Cardiac muscle cell (in vitro differentiated cells and primary cell): Measurements from ENCODE around the gene KCNH1. TPM values are rescaled to one million over a fixed set of nuclear protein-coding genes. Genes with fewer than 3 reads are reported as not detected.

ENCODE experiments used
- DNase-seq, 2 donors: peaks; one replicate each; pipeline versions ENCODE4 v3.0.0 to v3.0.0-alpha.2; 2010 to 2017; ENCODE audit warnings: low read depth in 1 of 2, low spot score in 1 of 2
- H3K27ac ChIP-seq: fragments of 200-600 bp; sonication (generic); 2 replicates; pipeline ENCODE4 v1.5.1; 2016
- H3K27me3 ChIP-seq: fragments of 200-600 bp; sonication (generic); 2 replicates; pipeline ENCODE4 v1.6.0; 2016; ENCODE audit warnings: control low read depth
- H3K36me3 ChIP-seq: fragments of 200-600 bp; sonication (generic); 2 replicates; pipeline ENCODE4 v1.5.1; 2016; ENCODE audit warnings: control low read depth
- H3K4me1 ChIP-seq: fragments of 200-600 bp; sonication (generic); 2 replicates; pipeline ENCODE4 v1.8.1; 2017; ENCODE audit warnings: low read depth, mild to moderate bottlenecking, mixed run types
- H3K4me3 ChIP-seq: fragments of 200-600 bp; sonication (generic); 2 replicates; pipeline ENCODE4 v1.5.1; 2016; ENCODE audit warnings: mild to moderate bottlenecking
- H3K9me3 ChIP-seq: fragments of 200-600 bp; sonication (generic); 2 replicates; pipeline ENCODE4 v1.5.1; 2017; ENCODE audit warnings: low read depth, mild to moderate bottlenecking, control low read depth
- CTCF ChIP-seq: IDR thresholded peaks from 2 replicates; pipeline ENCODE4 v1.5.1; 2012; ENCODE audit warnings: low read depth, mild to moderate bottlenecking, low read length
- polyA plus RNA-seq: library from polyadenylated mRNA; unstranded; fragments of >200 nt; fragmentation: Nextera tagmentation; extraction: Ambion mirVana; gene quantifications from 2 replicates; pipeline ENCODE4 v1.2.1, GENCODE V29; 2016
- total RNA-seq: library from RNA; depleted of rRNA; stranded (reverse); fragments of >200 nt; gene quantifications from 2 replicates; pipeline ENCODE4 v1.2.3, GENCODE V29; 2016

KCNH1 gene
- total and polyA plus RNA-seq, 2 experiments from 2014 or later = 0.54 TPM; not detected in 1

- H3K27ac ChIP-seq = no peak overlapping the region
- TF ChIP-seq CTCF = no peak
- no peaks in the 10 kb centered on the region for H3K4me1 ChIP-seq
Measured at GRCh38 chr1:211158866-211159265, 24.9 kb upstream of the KCNH1 start.

GRCh38 chr1:211155040-211155439 lies 21.1 kb upstream of the KCNH1 start:
- no peak for DNase-seq
- no peaks in the 10 kb centered on the region for H3K36me3 ChIP-seq
- H3K9me3 ChIP-seq = no peaks in the 10 kb centered on the region
- no peaks in the 10 kb centered on the region for H3K4me1 ChIP-seq
- no peak overlapping the region for H3K27ac ChIP-seq
- H3K4me3 ChIP-seq = no peak overlapping the region
- no peak for TF ChIP-seq CTCF
- no peaks in the 10 kb centered on the region for H3K27me3 ChIP-seq

More at GRCh38 chr1:211158866-211159265, 24.9 kb upstream of the KCNH1 start:
- Histone ChIP-seq H3K4me3 (no peak overlapping the region), H3K27me3 (no peaks in the 10 kb centered on the region), H3K36me3 (no peaks in the 10 kb centered on the region), H3K9me3 (no peaks in the 10 kb centered on the region)
- DNase-seq = no peak

- no peak for TF ChIP-seq CTCF
- Histone ChIP-seq H3K9me3 (no peaks in the 10 kb centered on the region), H3K27ac (no peak overlapping the region), H3K4me3 (no peak overlapping the region), H3K4me1 (no peaks in the 10 kb centered on the region), H3K27me3 (no peaks in the 10 kb centered on the region), H3K36me3 (no peaks in the 10 kb centered on the region)
- DNase-seq = peak in 1 of 2 donors; percentile 15
Measured at GRCh38 chr1:211153932-211154331, 20.0 kb upstream of the KCNH1 start.

GRCh38 chr1:211148366-211148765 lies 14.4 kb upstream of the KCNH1 start:
- Histone ChIP-seq H3K27me3 (no peaks in the 10 kb centered on the region), H3K36me3 (no peaks in the 10 kb centered on the region), H3K27ac (no peak overlapping the region), H3K4me1 (no peaks in the 10 kb centered on the region), H3K4me3 (no peak overlapping the region), H3K9me3 (no peaks in the 10 kb centered on the region)
- TF ChIP-seq CTCF = no peak
- no peak for DNase-seq

GRCh38 chr1:211145944-211146343 lies 12.0 kb upstream of the KCNH1 start:
- Histone ChIP-seq H3K36me3 (no peaks in the 10 kb centered on the region), H3K9me3 (no peaks in the 10 kb centered on the region), H3K27me3 (no peaks in the 10 kb centered on the region), H3K4me3 (no peak overlapping the region), H3K27ac (no peak overlapping the region), H3K4me1 (no peaks in the 10 kb centered on the region)
- TF ChIP-seq CTCF = no peak
- no peak for DNase-seq

GRCh38 chr1:211135342-211135950 lies 1.5 kb upstream of the KCNH1 start:
- DNase-seq = peak; percentile 61 to 68

More at GRCh38 chr1:211135342-211135950, 1.5 kb upstream of the KCNH1 start:
- Histone ChIP-seq H3K9me3 (no peaks in the 10 kb centered on the region), H3K4me3 (no peak overlapping the region), H3K27me3 (peaks cover 45% of the 10 kb centered on the region), H3K4me1 (no peaks in the 10 kb centered on the region), H3K27ac (no peak overlapping the region), H3K36me3 (no peaks in the 10 kb centered on the region)
- peak; percentile 72 for TF ChIP-seq CTCF
